ENCODE results near the gene TBC1D10A. TPM values are rescaled to one million over a fixed set of nuclear protein-coding genes. Genes with fewer than 3 reads are reported as not detected.
A peak's percentile ranks its signal among the peaks of the same experiment; 100 is the strongest.

Gene TBC1D10A
- total RNA-seq, 1 donor from 2014 or later, result 32.7 TPM

DNA sequence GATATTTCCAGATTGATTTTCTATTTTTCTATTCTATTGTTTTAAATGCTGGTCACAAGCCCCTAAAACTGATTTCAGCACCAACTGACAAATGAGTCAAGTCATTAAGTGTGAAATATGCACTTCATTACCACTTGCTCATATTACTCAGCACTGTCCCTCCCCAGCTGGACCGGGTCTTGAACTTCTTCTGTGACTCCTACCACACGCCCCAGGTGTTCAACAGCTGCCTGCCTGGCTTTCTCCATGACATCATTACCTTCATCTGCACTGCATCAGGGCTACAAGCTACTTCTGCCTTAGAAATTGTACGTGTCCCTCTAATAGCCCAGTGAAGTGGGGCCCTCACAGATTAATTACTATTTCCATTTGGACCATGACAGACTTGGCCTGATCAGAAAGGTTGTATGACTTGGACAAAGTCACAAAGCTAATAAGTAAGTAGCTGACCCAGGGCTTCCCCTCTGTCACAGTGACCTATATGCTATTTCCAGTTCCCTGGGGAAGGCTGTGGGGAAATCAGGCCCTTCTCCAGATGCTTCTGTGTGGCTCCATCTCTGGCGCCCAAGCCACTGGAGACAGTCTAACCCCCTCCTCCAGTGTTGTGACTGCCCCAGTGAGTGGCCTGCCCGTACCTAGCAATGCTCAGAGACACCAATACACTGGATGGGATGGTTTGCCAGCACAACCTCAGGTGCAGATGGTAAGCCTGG, 18.1 kb downstream of the TBC1D10A start:
- peaks cover 6% of the 10 kb centered on the region for H3K36me3 Mint-ChIP-seq (ENCODE audit: low read depth, unreplicated experiment)
- no peak for TF ChIP-seq EZH2 (IDR thresholded peaks at IDR 0.05; ENCODE audit: insufficient read depth, low read length)
- TF ChIP-seq, protein P1, sequence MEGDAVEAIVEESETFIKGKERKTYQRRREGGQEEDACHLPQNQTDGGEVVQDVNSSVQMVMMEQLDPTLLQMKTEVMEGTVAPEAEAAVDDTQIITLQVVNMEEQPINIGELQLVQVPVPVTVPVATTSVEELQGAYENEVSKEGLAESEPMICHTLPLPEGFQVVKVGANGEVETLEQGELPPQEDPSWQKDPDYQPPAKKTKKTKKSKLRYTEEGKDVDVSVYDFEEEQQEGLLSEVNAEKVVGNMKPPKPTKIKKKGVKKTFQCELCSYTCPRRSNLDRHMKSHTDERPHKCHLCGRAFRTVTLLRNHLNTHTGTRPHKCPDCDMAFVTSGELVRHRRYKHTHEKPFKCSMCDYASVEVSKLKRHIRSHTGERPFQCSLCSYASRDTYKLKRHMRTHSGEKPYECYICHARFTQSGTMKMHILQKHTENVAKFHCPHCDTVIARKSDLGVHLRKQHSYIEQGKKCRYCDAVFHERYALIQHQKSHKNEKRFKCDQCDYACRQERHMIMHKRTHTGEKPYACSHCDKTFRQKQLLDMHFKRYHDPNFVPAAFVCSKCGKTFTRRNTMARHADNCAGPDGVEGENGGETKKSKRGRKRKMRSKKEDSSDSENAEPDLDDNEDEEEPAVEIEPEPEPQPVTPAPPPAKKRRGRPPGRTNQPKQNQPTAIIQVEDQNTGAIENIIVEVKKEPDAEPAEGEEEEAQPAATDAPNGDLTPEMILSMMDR (IDR thresholded peaks at IDR 0.05; ENCODE audit: insufficient read depth, low read depth, low read length), result no peak
- no peak overlapping the region for H3K27ac ChIP-seq (ENCODE audit: low read depth, low read length)
- H3K4me3 ChIP-seq (ENCODE audit: insufficient read depth, low read depth, low read length), result no peak overlapping the region
- H3K36me3 ChIP-seq (ENCODE audit: insufficient read depth, low read length), result peaks cover 4% of the 10 kb centered on the region
- peaks cover 97% of the 10 kb centered on the region for H4K20me1 ChIP-seq (ENCODE audit: insufficient read depth, low read length)
- H3K9ac ChIP-seq (ENCODE audit: low read length), result no peak overlapping the region
- DNase-seq (ENCODE audit: low read depth) (peak; percentile 78), FAIRE-seq (no peak)
- H3K27ac Mint-ChIP-seq (ENCODE audit: unreplicated experiment), result no peak overlapping the region
- peaks cover 53% of the 10 kb centered on the region for H3K4me1 Mint-ChIP-seq (ENCODE audit: low read depth, unreplicated experiment)
- no peaks in the 10 kb centered on the region for H3K27me3 Mint-ChIP-seq (ENCODE audit: low read depth, unreplicated experiment)
- H3K4me2 ChIP-seq (ENCODE audit: low read length), result no peak overlapping the region
- H3K27me3 ChIP-seq (ENCODE audit: insufficient read depth, low read length), result no peaks in the 10 kb centered on the region
- peaks cover 95% of the 10 kb centered on the region for H3K79me2 ChIP-seq (ENCODE audit: insufficient read depth, low read length)
- no peak overlapping the region for H3K4me3 Mint-ChIP-seq (ENCODE audit: unreplicated experiment)
- no peak overlapping the region for H2AFZ ChIP-seq (ENCODE audit: low read depth, low read length)
- H3K9me3 ChIP-seq (ENCODE audit: insufficient read depth, low read depth, low read length), result no peaks in the 10 kb centered on the region
- peaks cover 46% of the 10 kb centered on the region for H3K4me1 ChIP-seq (ENCODE audit: insufficient read depth, low read length)
- peaks cover 2% of the 10 kb centered on the region for H3K9me3 Mint-ChIP-seq (ENCODE audit: unreplicated experiment)

DNA sequence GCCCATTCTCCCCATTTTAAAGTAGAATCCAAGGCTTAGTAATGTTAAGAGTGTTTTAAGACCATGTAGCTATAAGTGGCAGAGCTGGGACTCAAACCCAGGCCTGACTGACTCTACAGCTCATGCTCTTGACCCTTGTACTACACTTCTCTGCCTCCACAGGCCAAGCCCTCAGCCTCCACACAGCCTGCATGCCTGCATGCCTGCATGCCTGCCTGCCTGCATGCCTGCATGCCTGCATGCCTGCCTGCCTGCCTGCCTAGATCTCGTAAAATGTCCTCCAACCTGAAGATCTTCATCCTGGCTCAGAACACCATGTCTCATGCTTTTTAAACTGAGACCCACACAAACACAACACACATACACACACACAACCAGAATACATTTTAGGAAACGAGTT, 18.6 kb downstream of the TBC1D10A start:
- Histone ChIP-seq H3K9me3 (ENCODE audit: insufficient read depth, low read depth, low read length) (no peaks in the 10 kb centered on the region), H3K9ac (ENCODE audit: low read length) (no peak overlapping the region), H3K36me3 (ENCODE audit: insufficient read depth, low read length) (peaks cover 4% of the 10 kb centered on the region), H3K27me3 (ENCODE audit: insufficient read depth, low read length) (no peaks in the 10 kb centered on the region), H3K4me2 (ENCODE audit: low read length) (no peak overlapping the region), H4K20me1 (ENCODE audit: insufficient read depth, low read length) (peaks cover 100% of the 10 kb centered on the region), H3K79me2 (ENCODE audit: insufficient read depth, low read length) (peaks cover 97% of the 10 kb centered on the region), H3K27ac (ENCODE audit: low read depth, low read length) (no peak overlapping the region), H3K4me3 (ENCODE audit: insufficient read depth, low read depth, low read length) (no peak overlapping the region), H2AFZ (ENCODE audit: low read depth, low read length) (no peak overlapping the region), H3K4me1 (ENCODE audit: insufficient read depth, low read length) (peaks cover 46% of the 10 kb centered on the region)
- Mint-ChIP-seq H3K27ac (ENCODE audit: unreplicated experiment) (peak overlapping the region; percentile 43), H3K27me3 (ENCODE audit: low read depth, unreplicated experiment) (no peaks in the 10 kb centered on the region), H3K4me3 (ENCODE audit: unreplicated experiment) (no peak overlapping the region), H3K36me3 (ENCODE audit: low read depth, unreplicated experiment) (peaks cover 11% of the 10 kb centered on the region), H3K9me3 (ENCODE audit: unreplicated experiment) (peaks cover 2% of the 10 kb centered on the region), H3K4me1 (ENCODE audit: low read depth, unreplicated experiment) (peaks cover 52% of the 10 kb centered on the region)
- no peak for TF ChIP-seq EZH2 (IDR thresholded peaks at IDR 0.05; ENCODE audit: insufficient read depth, low read length)
- TF ChIP-seq, protein P1 (IDR thresholded peaks at IDR 0.05; ENCODE audit: insufficient read depth, low read depth, low read length), result no peak
- DNase-seq (ENCODE audit: low read depth), result no peak
- FAIRE-seq, result no peak

DNA sequence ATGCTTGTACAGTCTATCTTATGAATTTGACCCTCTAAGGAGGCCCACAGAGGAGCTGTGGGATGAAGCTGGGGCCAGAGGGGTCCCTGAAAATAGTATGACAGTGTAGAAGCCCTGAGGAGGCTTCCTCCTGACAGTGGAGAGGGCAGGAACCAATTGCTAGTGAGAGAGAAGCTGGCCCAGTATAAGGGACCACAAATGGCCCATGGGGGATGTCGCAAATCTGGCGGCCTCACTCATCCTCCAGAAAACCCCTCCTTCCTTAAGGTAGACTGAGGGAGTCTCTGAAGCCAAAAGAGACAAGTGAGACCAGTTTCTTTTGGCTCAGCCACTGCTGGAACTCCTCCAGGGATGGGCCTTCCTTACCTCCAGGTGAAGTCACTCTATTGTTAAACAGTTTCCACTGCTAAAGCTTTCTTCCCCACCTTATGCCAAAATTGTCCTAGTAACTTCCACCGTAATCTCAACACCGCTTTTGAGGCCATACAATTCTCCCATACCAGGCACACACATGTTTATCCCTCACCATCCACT, 19.6 kb downstream of the TBC1D10A start:
- Histone ChIP-seq H3K27ac (ENCODE audit: low read depth, low read length) (no peak overlapping the region), H3K4me2 (ENCODE audit: low read length) (no peak overlapping the region), H3K9ac (ENCODE audit: low read length) (no peak overlapping the region), H3K4me3 (ENCODE audit: insufficient read depth, low read depth, low read length) (no peak overlapping the region), H3K4me1 (ENCODE audit: insufficient read depth, low read length) (peaks cover 45% of the 10 kb centered on the region), H2AFZ (ENCODE audit: low read depth, low read length) (no peak overlapping the region), H3K9me3 (ENCODE audit: insufficient read depth, low read depth, low read length) (no peaks in the 10 kb centered on the region), H4K20me1 (ENCODE audit: insufficient read depth, low read length) (peaks cover 98% of the 10 kb centered on the region), H3K79me2 (ENCODE audit: insufficient read depth, low read length) (peaks cover 91% of the 10 kb centered on the region), H3K36me3 (ENCODE audit: insufficient read depth, low read length) (peaks cover 4% of the 10 kb centered on the region), H3K27me3 (ENCODE audit: insufficient read depth, low read length) (no peaks in the 10 kb centered on the region)
- no peaks in the 10 kb centered on the region for H3K27me3 Mint-ChIP-seq (ENCODE audit: low read depth, unreplicated experiment)
- H3K9me3 Mint-ChIP-seq (ENCODE audit: unreplicated experiment), result peaks cover 2% of the 10 kb centered on the region
- H3K27ac Mint-ChIP-seq (ENCODE audit: unreplicated experiment), result peak overlapping the region; percentile 27
- no peak for FAIRE-seq
- TF ChIP-seq, protein P1 (IDR thresholded peaks at IDR 0.05; ENCODE audit: insufficient read depth, low read depth, low read length), result no peak
- no peak for TF ChIP-seq EZH2 (IDR thresholded peaks at IDR 0.05; ENCODE audit: insufficient read depth, low read length)
- no peak overlapping the region for H3K4me3 Mint-ChIP-seq (ENCODE audit: unreplicated experiment)
- H3K36me3 Mint-ChIP-seq (ENCODE audit: low read depth, unreplicated experiment), result peaks cover 18% of the 10 kb centered on the region
- H3K4me1 Mint-ChIP-seq (ENCODE audit: low read depth, unreplicated experiment), result peaks cover 53% of the 10 kb centered on the region
- no peak for DNase-seq (ENCODE audit: low read depth)

Measured in astrocyte (in vitro differentiated cells and primary cell).